GM12878 (cell line): ENCODE measurements around the gene UBTF. TPM values are rescaled to one million over a fixed set of nuclear protein-coding genes. Genes with fewer than 3 reads are reported as not detected.

Source experiments
- ATAC-seq: fragments of 200-7000 bp; cut with Tn5 transposase; 3 replicates; pipeline ENCODE4 v1.9.1; 2020; ENCODE audit warnings: mild to moderate bottlenecking, moderate library complexity
- BruUV-seq: library from RNA; stranded (reverse); fragments of 400-500 nt; replicated peaks from 2 replicates; lab custom pipeline; 2021; lab: Mats Ljungman, UMichigan
- CTCF ChIA-PET: fragments of 300-600 bp; sonication (Branson Sonifier 250); formaldehyde crosslinking; extraction: SDS; loops from one replicate; lab custom pipeline; 2021; ENCODE audit warnings: inconsistent platforms; lab: Yijun Ruan, JAX
- POLR2A ChIA-PET: fragments of 350-600 bp; formaldehyde crosslinking; extraction: SDS; loops from one replicate; lab custom pipeline; 2021; ENCODE audit warnings: inconsistent platforms; lab: Charles Lee
- RAD21 ChIA-PET: fragments of 300-600 bp; sonication (Branson Sonifier 250); formaldehyde crosslinking; loops from one replicate; lab custom pipeline; 2023; ENCODE audit warnings: antibody characterized with exemption; ENCODE audit not compliant: unreplicated experiment; lab: Charles Lee
- SMC1A ChIA-PET: fragments of 300-600 bp; sonication (Branson Sonifier 250); formaldehyde crosslinking; loops from one replicate; lab custom pipeline; 2023; ENCODE audit not compliant: unreplicated experiment, uncharacterized antibody; lab: Charles Lee
- DNase-seq: peaks from one replicate; pipeline ENCODE4 v3.0.0-alpha.2; 2011; ENCODE audit warnings: low read depth, low spot score
- FAIRE-seq: peaks from 3 replicates; lab custom pipeline; 2011; peaks lifted over from hg19 to GRCh38; lab: Jason Lieb, UNC
- H2AFZ ChIP-seq: 2 replicates; pipeline ENCODE4 v1.6.0; 2011; ENCODE audit warnings: low read depth, low read length, control low read depth; ENCODE audit not compliant: control insufficient read depth
- H3K27ac ChIP-seq: 2 replicates; pipeline ENCODE4 v1.5.1; 2011; ENCODE audit warnings: control low read depth; ENCODE audit not compliant: control insufficient read depth, insufficient read depth
- H3K27me3 ChIP-seq, 2 experiments: replicated peaks in 1 of 2; 2 replicates each; pipeline versions ENCODE4 v1.6.0 to v1.6.1; 2011; ENCODE audit warnings: low read length in 1 of 2; ENCODE audit not compliant: control insufficient read depth in 2 of 2, insufficient read depth in 2 of 2
- H3K36me3 ChIP-seq, 2 experiments: 2 replicates each; pipeline ENCODE4 v1.5.1; 2011; ENCODE audit warnings: low read length in 1 of 2; ENCODE audit not compliant: control insufficient read depth in 2 of 2, insufficient read depth in 2 of 2
- H3K4me1 ChIP-seq: 2 replicates; pipeline ENCODE4 v1.6.1; 2011; ENCODE audit warnings: mild to moderate bottlenecking, low read length, moderate library complexity, mixed read lengths; ENCODE audit not compliant: control insufficient read depth, insufficient read depth
- H3K4me2 ChIP-seq: 2 replicates; pipeline ENCODE4 v1.6.0; 2011; ENCODE audit warnings: control low read depth; ENCODE audit not compliant: control insufficient read depth, insufficient read depth
- H3K4me3 ChIP-seq: fragments of 200-600 bp; sonication (generic); 2 replicates; pipeline ENCODE4 v1.5.1; 2016
- H3K79me2 ChIP-seq: 2 replicates; pipeline ENCODE4 v1.6.0; 2011; ENCODE audit warnings: low read length; ENCODE audit not compliant: control insufficient read depth, insufficient read depth
- H3K9ac ChIP-seq: 2 replicates; pipeline ENCODE4 v1.8.0; 2011; ENCODE audit warnings: low read length, control low read depth, mixed read lengths; ENCODE audit not compliant: control insufficient read depth, insufficient read depth
- H3K9me3 ChIP-seq: replicated peaks from 3 replicates; pipeline ENCODE4 v1.5.1; 2011; ENCODE audit warnings: mild to moderate bottlenecking, low read length; ENCODE audit not compliant: control insufficient read depth, insufficient read depth
- H4K20me1 ChIP-seq: 2 replicates; pipeline ENCODE4 v1.6.0; 2011; ENCODE audit not compliant: control insufficient read depth, insufficient read depth
- E2F8 ChIP-seq: fragments of 450-650 bp; IDR thresholded peaks from 2 replicates; pipeline ENCODE4 v1.6.1; 2018; ENCODE audit warnings: mild to moderate bottlenecking, low read depth, moderate library complexity; ENCODE audit not compliant: partially characterized antibody
- EED ChIP-seq: sonication (generic); IDR thresholded peaks from 2 replicates; pipeline ENCODE4 v1.6.1; 2016; ENCODE audit warnings: antibody characterized with exemption, low read depth
- ELK1 ChIP-seq: IDR thresholded peaks from 2 replicates; pipeline ENCODE4 v1.6.1; 2012; ENCODE audit warnings: low read depth, low read length, improper control_type of control experiment
- JUND ChIP-seq: IDR thresholded peaks from 2 replicates; pipeline ENCODE4 v1.6.1; 2012; ENCODE audit warnings: low read depth, mild to moderate bottlenecking, low read length, improper control_type of control experiment, moderate library complexity
- RBBP5 ChIP-seq: fragments of 200-600 bp; sonication (generic); conservative IDR thresholded peaks from 2 replicates; pipeline ENCODE4 v1.6.1; 2016
- SIX5 ChIP-seq: IDR thresholded peaks from 2 replicates; pipeline ENCODE4 v1.6.1; 2011; ENCODE audit warnings: mild to moderate bottlenecking, low read depth, low read length, moderate library complexity; ENCODE audit not compliant: severe bottlenecking
- SMC3 ChIP-seq: IDR thresholded peaks from 2 replicates; pipeline ENCODE4 v1.6.1; 2011; ENCODE audit warnings: low read length, improper control_type of control experiment, borderline replicate concordance
- ZBTB33 ChIP-seq: fragments of 450-650 bp; IDR thresholded peaks from 2 replicates; pipeline ENCODE4 v1.6.1; 2017; ENCODE audit warnings: mild to moderate bottlenecking
- ZZZ3 ChIP-seq: IDR thresholded peaks from 2 replicates; pipeline ENCODE4 v1.6.1; 2011; ENCODE audit warnings: low read depth; ENCODE audit not compliant: control insufficient read depth, insufficient read length
- WGBS: methylation state at CpG from one replicate; pipeline ENCODE4 v1.1.6; 2016; ENCODE audit warnings: low lambda C conversion rate; ENCODE audit not compliant: insufficient replicate concordance, insufficient coverage; ENCODE audit errors: missing lambda C conversion rate; 5-methylcytosine and 5-hydroxymethylcytosine counted together
- in situ Hi-C: fragments of 300-500 bp; cut with MboI; formaldehyde crosslinking; loops from 9 replicates; pipeline ENCODE4 v1.14.3; 2018; ENCODE audit warnings: mixed read lengths
- intact Hi-C: fragments of 100-400 bp; cut with micrococcal nuclease; formaldehyde crosslinking; loops from one replicate; pipeline ENCODE4 v1.14.2; 2022; ENCODE audit not compliant: unreplicated experiment
- polyA plus RNA-seq, 11 experiments: library from polyadenylated mRNA; depleted of rRNA in 4 of 11; unstranded in 6 of 11; stranded (reverse) in 5 of 11; fragments of >200 nt; fragmentation: Nextera tagmentation in 4 of 11; fragmentation: Illumina TruSeq in 1 of 11; extraction: Ambion mirVana in 4 of 11; extraction: Trizol in 1 of 11; gene quantifications; 1 replicate in 1 of 11; 2 replicates in 10 of 11; pipeline versions ENCODE4 v1.2.1 to v1.2.3, GENCODE V29; 2011 to 2016; ENCODE audit warnings: inconsistent platforms in 2 of 11, missing spikeins in 2 of 11, low read depth in 1 of 11
- total RNA-seq, 4 experiments: library from RNA; depleted of rRNA in 3 of 4; stranded (reverse); fragments of >200 nt in 3 of 4; fragmentation: Illumina TruSeq in 1 of 4; extraction: Trizol in 1 of 4; gene quantifications; 2 replicates each; pipeline versions ENCODE4 v1.2.1 to v1.2.3, GENCODE V29; 2013 to 2021

Gene UBTF
- total and polyA plus RNA-seq, 10 of the 15 experiments (the other 5 are each of a cell fraction or from before 2014, with no cell fraction given) = 2.2 to 124 (median 79.6) TPM

- Histone ChIP-seq H3K4me2 (no peak overlapping the region), H2AFZ (no peak overlapping the region), H3K79me2 (peaks cover 3% of the 10 kb centered on the region), H3K4me1 (peaks cover 22% of the 10 kb centered on the region), H3K27ac (no peak overlapping the region), H3K27me3 (no peaks in the 10 kb centered on the region), H3K4me3 (no peak overlapping the region), H4K20me1 (peaks cover 2% of the 10 kb centered on the region; the same call in 1 of the 2 replicates), H3K9me3 (no peaks in the 10 kb centered on the region), H3K9ac (no peak overlapping the region), H3K36me3 (peaks cover 25 to 33% of the 10 kb centered on the region in 2 experiments; a peak in 3 of 4 replicates)
- FAIRE-seq (no peak), ATAC-seq (no peak), DNase-seq (no peak)
- POLR2A ChIA-PET = no interaction called here
- RAD21 ChIA-PET = interaction anchor here (0.6 to 3.7 kb wide), 2 partner anchors 109 to 137 kb away, joined by 3 to 31 read pairs; partner anchors contain the start of gene GRN
- TF ChIP-seq EED (no peak), SMC3 (no peak), ZZZ3 (no peak), ELK1 (no peak)
- BruUV-seq = no TSS peak
- CTCF ChIA-PET = interaction anchor here (4.9 to 7.0 kb wide), 2 partner anchors 123 to 140 kb away, joined by 77 to 135 read pairs; partner anchors contain the start of gene GRN
- 96% methylated on average over 5 of the region's 5 CpGs for WGBS
- in situ Hi-C loops (loop anchor here (25.0 kb wide), 1 partner anchor 305 kb away; the partner anchor contains the start of gene GPATCH8), intact Hi-C loops (no loop called here)
- SMC1A ChIA-PET = no interaction called here
Observed at GRCh38 chr17:44207743-44208142, 11.7 kb downstream of the UBTF start.

GRCh38 chr17:44207319-44207718, 12.2 kb downstream of the UBTF start:
- in situ Hi-C loops = loop anchor here (25.0 kb wide), 1 partner anchor 305 kb away; the partner anchor contains the start of gene GPATCH8
- H3K9me3 ChIP-seq = no peaks in the 10 kb centered on the region
- H3K27me3 ChIP-seq = no peaks in the 10 kb centered on the region
- no peak overlapping the region for H3K4me2 ChIP-seq
- RAD21 ChIA-PET = interaction anchor here (0.6 kb wide), 1 partner anchor 110 kb away, joined by 3 read pairs; no protein-coding TSS in a partner anchor
- intact Hi-C loops = no loop called here
- FAIRE-seq (no peak), DNase-seq (no peak), ATAC-seq (no peak)
- no peak overlapping the region for H2AFZ ChIP-seq
- H3K9ac ChIP-seq = no peak overlapping the region
- H3K27ac ChIP-seq = no peak overlapping the region
- H3K4me1 ChIP-seq = peaks cover 22% of the 10 kb centered on the region
- peaks cover 25 to 33% of the 10 kb centered on the region in 2 experiments; a peak in 3 of 4 replicates for H3K36me3 ChIP-seq
- POLR2A ChIA-PET = no interaction called here
- BruUV-seq = no TSS peak
- H4K20me1 ChIP-seq = peaks cover 2% of the 10 kb centered on the region; the same call in 1 of the 2 replicates
- CTCF ChIA-PET = interaction anchor here (1.2 to 7.0 kb wide), 3 partner anchors 10 to 140 kb away, joined by 3 to 135 read pairs (median 4); partner anchors contain the start of gene GRN
- H3K79me2 ChIP-seq = peaks cover 3% of the 10 kb centered on the region
- no peak overlapping the region for H3K4me3 ChIP-seq
- SMC1A ChIA-PET = no interaction called here
- WGBS = 93% methylated on average over 17 of the region's 17 CpGs
- TF ChIP-seq E2F8 (no peak), RBBP5 (no peak), ZBTB33 (no peak), SIX5 (no peak), JUND (no peak)
